UCSD-AML1 (cell line): ENCODE results near the gene ODC1.
A peak's percentile ranks its signal among the peaks of the same experiment; 100 is the strongest.

Experiments used
- DNase-seq: peaks from one replicate; lab custom pipeline; 2025; ENCODE audit not compliant: unreplicated experiment; lab: John Stamatoyannopoulos, UW

Gene ODC1

GRCh38 chr2:10434886-10435819, 13.0 kb downstream of the ODC1 start:
- peak; percentile 84 for DNase-seq

DNA sequence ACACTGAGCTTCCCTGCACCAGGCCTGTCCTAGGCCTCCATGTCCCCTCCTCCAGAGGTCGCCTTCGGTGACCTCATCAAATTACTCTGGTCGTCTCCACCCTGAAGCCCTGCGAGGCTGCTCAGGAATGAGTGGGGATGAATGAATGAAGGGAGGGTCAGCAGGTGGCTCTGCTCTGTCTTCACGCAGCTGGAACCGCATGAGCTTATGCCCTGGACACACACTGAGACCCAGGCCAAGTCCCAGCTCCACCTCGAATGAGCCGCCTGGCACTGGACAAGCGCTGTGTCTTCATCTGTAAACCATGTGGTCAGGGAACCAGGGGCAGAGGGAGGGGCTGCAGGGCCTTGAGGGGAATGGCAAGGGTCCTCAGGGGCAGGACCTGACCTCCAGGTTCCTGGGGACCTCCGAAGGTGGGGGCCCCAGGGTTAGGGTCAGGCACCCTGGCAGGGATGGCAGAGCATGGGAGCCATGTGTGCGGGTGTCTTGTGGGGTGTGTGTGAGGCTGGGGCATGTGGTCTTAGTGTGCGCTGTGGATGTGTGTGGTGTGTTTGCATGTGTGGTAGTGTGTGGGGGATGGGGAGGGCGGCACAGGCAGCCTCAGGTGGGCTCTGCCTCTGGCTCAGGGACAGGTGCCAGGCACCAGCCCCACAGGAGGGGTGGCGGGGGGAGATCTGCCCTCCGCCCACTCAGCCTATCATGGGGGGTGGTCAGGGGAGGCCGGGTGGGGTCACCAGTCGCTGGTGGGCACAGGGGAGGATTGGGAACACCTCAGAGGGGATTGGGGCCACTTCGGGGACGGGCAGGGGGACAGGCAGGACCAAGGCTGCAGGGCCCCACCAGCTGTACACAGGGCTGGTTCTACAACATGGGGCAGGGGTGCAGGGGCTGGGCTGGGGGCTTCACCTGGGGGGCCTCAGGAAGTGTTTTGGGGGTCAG, 13.9 kb downstream of the ODC1 start:
- DNase-seq = no peak

DNA sequence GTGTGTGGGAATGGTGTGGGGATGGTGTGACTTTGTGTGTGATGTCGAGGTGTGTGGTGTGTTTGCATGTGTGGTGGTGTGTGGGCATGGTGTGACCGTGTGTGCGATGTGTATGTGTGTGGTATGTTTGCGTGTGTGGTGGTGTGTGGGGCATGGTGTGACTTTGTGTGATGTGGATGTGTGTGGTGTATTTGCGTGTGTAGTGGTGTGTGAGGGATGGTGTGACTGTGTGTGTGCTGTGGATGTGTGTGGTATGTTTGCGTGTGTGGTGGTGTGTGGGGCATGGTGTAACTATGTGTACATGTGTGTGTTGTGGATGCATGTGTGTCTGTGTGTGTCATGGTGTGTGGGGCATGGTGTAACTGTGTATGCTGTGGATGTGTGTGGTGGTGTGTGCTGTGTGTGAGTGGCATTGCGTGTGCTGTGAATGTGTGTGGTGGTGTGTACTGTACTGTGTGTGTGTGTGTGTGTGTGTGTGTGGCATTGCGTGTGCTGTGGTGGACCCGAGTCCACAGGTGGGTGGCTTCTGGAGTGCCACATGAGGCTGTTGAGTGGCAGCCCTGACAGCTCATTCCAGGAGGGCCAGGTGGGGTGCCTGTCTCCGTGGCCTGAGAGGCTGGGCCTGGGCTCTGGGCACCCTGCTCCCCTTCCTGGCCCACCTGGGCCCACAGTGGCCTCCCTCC, 14.7 kb downstream of the ODC1 start:
- DNase-seq = no peak

- DNase-seq = no peak
These were observed 15.6 kb downstream of the ODC1 start for GRCh38 chr2:10432311-10433181.

DNA sequence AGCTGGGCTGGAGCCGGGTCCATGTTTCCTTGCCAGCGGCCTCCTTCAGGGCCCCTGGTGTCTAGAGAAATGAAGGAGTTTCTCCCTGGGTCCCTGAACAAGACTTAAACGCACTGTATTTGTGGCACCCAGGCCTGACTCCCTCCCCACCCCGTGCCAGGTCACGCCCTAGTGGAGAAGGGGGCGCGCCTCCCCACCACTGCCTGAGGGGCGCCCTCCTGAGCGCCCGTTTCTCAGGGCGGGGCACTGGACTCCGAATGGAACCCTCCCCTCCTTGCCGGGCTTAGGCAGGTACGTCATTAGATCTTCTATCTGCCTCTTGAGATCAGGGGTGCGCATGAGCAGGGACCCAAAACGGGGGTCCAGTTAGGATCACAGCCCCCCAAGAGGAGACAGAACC, 16.3 kb downstream of the ODC1 start:
- DNase-seq = no peak

GRCh38 chr2:10430886-10431622, 17.1 kb downstream of the ODC1 start:
- no peak for DNase-seq

GRCh38 chr2:10428924-10429323, 19.2 kb downstream of the ODC1 start:
- DNase-seq = no peak

- DNase-seq = no peak
These were observed 19.8 kb downstream of the ODC1 start for GRCh38 chr2:10428355-10428754.

GRCh38 chr2:10427618-10427949, 20.5 kb downstream of the ODC1 start:
- no peak for DNase-seq

- no peak for DNase-seq
These were observed 21.2 kb downstream of the ODC1 start for GRCh38 chr2:10426726-10427617.

DNA sequence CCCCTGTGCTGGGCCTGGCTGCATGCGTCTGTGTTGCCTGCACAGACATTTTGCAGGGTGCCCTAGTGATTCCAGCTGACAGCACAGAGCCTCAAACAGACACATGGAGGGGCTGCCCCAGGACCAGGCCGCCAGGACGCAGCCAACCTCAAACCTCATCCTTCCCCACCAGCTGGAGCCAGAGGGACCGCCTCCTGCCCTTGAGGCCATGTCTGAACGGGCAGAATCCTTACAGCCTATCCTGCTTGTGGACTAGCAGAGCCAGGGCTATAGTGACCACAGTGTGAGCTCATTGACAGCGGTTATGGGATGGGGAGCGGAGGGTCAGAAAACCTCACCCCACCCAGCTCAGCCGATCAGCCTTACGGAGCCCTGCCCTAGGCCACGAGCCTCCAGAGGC, 22.4 kb downstream of the ODC1 start:
- DNase-seq = no peak

- no peak for DNase-seq
These were observed 23.1 kb downstream of the ODC1 start for GRCh38 chr2:10424916-10425505.

- no peak for DNase-seq
These were observed 24.1 kb downstream of the ODC1 start for GRCh38 chr2:10424051-10424450.

- no peak for DNase-seq
These were observed 24.7 kb downstream of the ODC1 start for GRCh38 chr2:10423400-10423774.

GRCh38 chr2:10422732-10423399, 25.3 kb downstream of the ODC1 start:
- DNase-seq = no peak

GRCh38 chr2:10422251-10422650, 25.9 kb downstream of the ODC1 start:
- DNase-seq = no peak

- no peak for DNase-seq
These were observed 28.4 kb downstream of the ODC1 start for GRCh38 chr2:10419553-10420257.
